Heart right ventricle (tissue), 16 donors: ENCODE results near the gene COL8A2. TPM values are rescaled to one million over a fixed set of nuclear protein-coding genes. Genes with fewer than 3 reads are reported as not detected.

Source experiments
- ATAC-seq, 8 donors: fragments of 200-7000 bp; cut with Tn5 transposase; one replicate each; pipeline ENCODE4 v1.9.1; 2020; ENCODE audit warnings: mild to moderate bottlenecking in 8 of 8, moderate library complexity in 8 of 8, moderate number of reproducible peaks in 1 of 8
- DNase-seq, 2 donors: peaks; one replicate each; pipeline ENCODE4 v3.0.0-alpha.2; 2020
- H3K27ac ChIP-seq, 10 donors: fragments of 200-600 bp; sonication (generic) in 2 of 10; one replicate each; pipeline versions ENCODE4 v1.5.0 to v1.8.0; 2020 to 2022; ENCODE audit warnings: mild to moderate bottlenecking in 3 of 10
- H3K27me3 ChIP-seq, 7 donors: fragments of 200-600 bp; one replicate each; pipeline ENCODE4 v1.8.0; 2021 to 2022; ENCODE audit warnings: mild to moderate bottlenecking in 2 of 7
- H3K36me3 ChIP-seq, 9 donors: fragments of 200-600 bp; sonication (generic) in 1 of 9; one replicate each; pipeline versions ENCODE4 v1.5.0 to v1.8.0; 2020 to 2022; ENCODE audit warnings: mild to moderate bottlenecking in 2 of 9
- H3K4me1 ChIP-seq, 9 donors: fragments of 200-600 bp; sonication (generic) in 1 of 9; one replicate each; pipeline versions ENCODE4 v1.5.0 to v1.8.0; 2020 to 2022; ENCODE audit warnings: mild to moderate bottlenecking in 4 of 9
- H3K4me3 ChIP-seq, 10 donors: fragments of 200-600 bp; sonication (generic) in 2 of 10; one replicate each; pipeline versions ENCODE4 v1.5.0 to v1.8.0; 2020 to 2022; ENCODE audit warnings: mild to moderate bottlenecking in 7 of 10, moderate library complexity in 2 of 10
- H3K9me3 ChIP-seq, 11 donors: fragments of 200-600 bp in 10 of 11; sonication (generic) in 2 of 11; one replicate each; pipeline versions ENCODE4 v1.5.0 to v1.8.0; 2013 to 2022; ENCODE audit warnings: mild to moderate bottlenecking in 2 of 11, control low read depth in 1 of 11, moderate library complexity in 1 of 11
- CTCF ChIP-seq, 9 donors: fragments of 200-600 bp; sonication (generic) in 2 of 9; IDR thresholded peaks; one replicate each; pipeline versions ENCODE4 v1.5.0 to v1.8.0; 2021 to 2022; ENCODE audit warnings: antibody characterized with exemption in 9 of 9, mild to moderate bottlenecking in 5 of 9, moderate library complexity in 1 of 9
- WGBS, 2 donors: extraction: QIAGEN DNeasy Blood & Tissue Kit; methylation state at CpG; one replicate each; pipeline ENCODE4 v1.1.7; 2013; ENCODE audit warnings: inconsistent platforms in 1 of 2; 5-methylcytosine and 5-hydroxymethylcytosine counted together
- intact Hi-C, 10 donors: fragments of 100-400 bp; cut with DNase I; formaldehyde crosslinking; loops; one replicate each; pipeline versions ENCODE4 v1.11.1 to v1.14.2; 2022
- polyA plus RNA-seq, 2 donors: library from polyadenylated mRNA; stranded (reverse); fragments of 200-250 nt; gene quantifications; one replicate each; pipeline ENCODE4 v1.2.3, GENCODE V29; 2013
- total RNA-seq, 10 donors: library from RNA; stranded (reverse); fragmentation: NEBNext Ultra II Directional in 3 of 10; extraction: Animal tissue kit (Norgen Biotek cat#: 25700) in 3 of 10; gene quantifications; one replicate each; pipeline versions ENCODE4 v1.2.1 to v1.2.4, GENCODE V29; 2021 to 2023
- donor health status: Arrhythmogenic right ventricular cardiomyopathy.
- donor health status: ischemic (EF 13 %, LVEDD 7.1; RV severe dilation, severe dysfunction).
- donor health status: healthy with polysubstance abuse.
- donor health status: DM: no; HTN: yes; CAD: no.
- donor health status: DM: no; HTN: no; CAD: no.
- donor health status: ischemic (EF 25% LVEDD 6.9; RV normal size, moderate dysfunction).
- donor health status: ischemic (EF 25% LVEDD 5.7; RV mildly dilated, moderate dysfunction).
- donor health status: healthy.
- donor health status: DM: yes; HTN: yes; CAD: no.
- donor health status: Ischemic cardiomyopathy.
- donor health status: ischemic (EF 35%, LVEDD 5.7; RV mildly dilated, moderate dysfunction).
- donor health status: nonischemic (EF 11% LVEDD 7.7; RV severe dilation, severe dysfunction).
- donor health status: DM: yes; HTN: yes; CAD: no.
- donor health status: PGD.
- donor health status: ischemic (EF 29% LVEDD 5.4; RV normal size, mild dysfunction).
- donor health status: nonischemic (EF 23%, LVEDD 6.1; RV moderate dilation, normal function).

Gene COL8A2
- total and polyA plus RNA-seq, 12 donors: 0.53 to 2.0 (median 0.73) TPM

GRCh38 chr1:36084497-36085115, 40.4 kb downstream of the COL8A2 start:
- Histone ChIP-seq H3K27ac (no peak overlapping the region), H3K27me3 (peaks cover 4 to 35% (median 23%) of the 10 kb centered on the region in 7 donors), H3K4me3 (peak overlapping the region in 9 of 10 donors; percentile 27 to 55 (median 52)), H3K4me1 (peaks cover 0 to 29% (median 22%) of the 10 kb centered on the region in 9 donors), H3K36me3 (no peaks in the 10 kb centered on the region), H3K9me3 (no peaks in the 10 kb centered on the region)
- 47 to 52% methylated on average over 19 of the region's 19 CpGs for WGBS, 2 donors
- no peak for ATAC-seq
- intact Hi-C loops: loop anchor here in 4 of 10 donors (5.0 to 10.0 kb wide), 3 partner anchors 150 to 227 kb away; partner anchors contain the start of genes AGO1 (in 2 of the 4) and AGO3 (in 1 of the 4)
- TF ChIP-seq CTCF (IDR thresholded peaks at IDR 0.05): no peak
- no peak for DNase-seq

- DNase-seq: no peak
- H3K4me3 ChIP-seq: peak within 1 kb of the TSS; percentile 16 to 55 (median 52)
- H3K9me3 ChIP-seq: no peaks in the 10 kb centered on the region
- WGBS, 2 donors: 13% methylated on average over 56 to 58 of the region's 59 CpGs
- peak in 1 of 8 donors; percentile 7 for ATAC-seq
- H3K36me3 ChIP-seq: no peaks in the 10 kb centered on the region
- H3K27ac ChIP-seq: no peak within 1 kb of the TSS
- H3K4me1 ChIP-seq: peaks cover 0 to 23% (median 18%) of the 10 kb centered on the region in 9 donors
- intact Hi-C loops: loop anchor here in 3 of 10 donors (10.0 kb wide), 2 partner anchors 149 to 199 kb away; partner anchors contain the start of genes AGO1 (in 2 of the 3) and AGO3 (in 1 of the 3)
- peaks cover 4 to 35% (median 23%) of the 10 kb centered on the region in 7 donors for H3K27me3 ChIP-seq
- TF ChIP-seq CTCF (IDR thresholded peaks at IDR 0.05): no peak
Measured at GRCh38 chr1:36083635-36084496, 41.2 kb downstream of the COL8A2 start, which contains the start of gene TEKT2. TEKT2 (plus strand) TSS chr1:36084094; CDS start chr1:36084922, 828 bp downstream.

- Histone ChIP-seq H3K36me3 (no peaks in the 10 kb centered on the region), H3K4me1 (peaks cover 0 to 18% (median 15%) of the 10 kb centered on the region in 9 donors), H3K9me3 (no peaks in the 10 kb centered on the region), H3K27ac (no peak overlapping the region), H3K27me3 (peaks cover 4 to 35% (median 23%) of the 10 kb centered on the region in 7 donors), H3K4me3 (no peak overlapping the region)
- ATAC-seq (no peak), DNase-seq (no peak)
- WGBS, 2 donors: 88 to 92% methylated on average over 13 of the region's 13 CpGs
- TF ChIP-seq CTCF (IDR thresholded peaks at IDR 0.05): no peak
- intact Hi-C loops: loop anchor here in 3 of 10 donors (10.0 kb wide), 2 partner anchors 148 to 198 kb away; partner anchors contain the start of genes AGO1 (in 2 of the 3) and AGO3 (in 1 of the 3)
Measured at GRCh38 chr1:36083219-36083618, 41.8 kb downstream of the COL8A2 start.

GRCh38 chr1:36081926-36082485, 43.0 kb downstream of the COL8A2 start:
- H3K9me3 ChIP-seq: no peaks in the 10 kb centered on the region
- H3K4me1 ChIP-seq: peaks cover 0 to 15% (median 11%) of the 10 kb centered on the region in 9 donors
- 76 to 82% methylated on average over 3 of the region's 3 CpGs for WGBS, 2 donors
- ATAC-seq: no peak
- H3K4me3 ChIP-seq: no peak overlapping the region
- TF ChIP-seq CTCF (IDR thresholded peaks at IDR 0.05): no peak
- no peak for DNase-seq
- intact Hi-C loops: loop anchor here in 3 of 10 donors (10.0 kb wide), 2 partner anchors 147 to 197 kb away; partner anchors contain the start of genes AGO1 (in 2 of the 3) and AGO3 (in 1 of the 3)
- H3K27ac ChIP-seq: no peak overlapping the region
- no peaks in the 10 kb centered on the region for H3K36me3 ChIP-seq
- H3K27me3 ChIP-seq: peaks cover 4 to 35% (median 23%) of the 10 kb centered on the region in 7 donors
